Neural progenitor cell (in vitro differentiated cells): Measurements from ENCODE around the gene FAM118B. TPM values are rescaled to one million over a fixed set of nuclear protein-coding genes. Genes with fewer than 3 reads are reported as not detected.

Experiments
- DNase-seq: peaks from one replicate; pipeline ENCODE4 v3.0.0-alpha.2; 2016; ENCODE audit warnings: low spot score
- H2AFZ ChIP-seq: fragments of 200-600 bp; sonication (generic); replicated peaks from 2 replicates; pipeline ENCODE4 v1.6.1; 2016; ENCODE audit warnings: antibody characterized with exemption
- H3F3A ChIP-seq: fragments of 200-600 bp; sonication (generic); 2 replicates; pipeline ENCODE4 v1.6.1; 2016; ENCODE audit warnings: antibody characterized with exemption, low read depth
- H3K27ac ChIP-seq: fragments of 200-600 bp; sonication (generic); 2 replicates; pipeline ENCODE4 v1.5.1; 2016; ENCODE audit warnings: mild to moderate bottlenecking
- H3K27me3 ChIP-seq: fragments of 200-600 bp; sonication (generic); 2 replicates; pipeline ENCODE4 v1.6.1; 2016; ENCODE audit warnings: mild to moderate bottlenecking, moderate library complexity
- H3K36me3 ChIP-seq: fragments of 200-600 bp; sonication (generic); 2 replicates; pipeline ENCODE4 v1.5.1; 2016
- H3K4me1 ChIP-seq: fragments of 200-600 bp; sonication (generic); 2 replicates; pipeline ENCODE4 v1.6.1; 2016; ENCODE audit warnings: mixed run types
- H3K4me2 ChIP-seq: fragments of 200-600 bp; sonication (generic); 2 replicates; pipeline ENCODE4 v1.6.1; 2016
- H3K4me3 ChIP-seq: fragments of 200-600 bp; sonication (generic); 2 replicates; pipeline ENCODE4 v1.5.1; 2016
- H3K79me2 ChIP-seq: fragments of 200-600 bp; sonication (generic); 2 replicates; pipeline ENCODE4 v1.6.1; 2016; ENCODE audit warnings: low read depth
- H3K9ac ChIP-seq: fragments of 200-600 bp; sonication (generic); 2 replicates; pipeline ENCODE4 v1.6.1; 2016
- H3K9me3 ChIP-seq: fragments of 200-600 bp; sonication (generic); 2 replicates; pipeline ENCODE4 v1.5.1; 2016; ENCODE audit warnings: low read depth
- H4K20me1 ChIP-seq: fragments of 200-600 bp; sonication (generic); 2 replicates; pipeline ENCODE4 v1.6.1; 2016; ENCODE audit warnings: low read depth
- H3K27ac Mint-ChIP-seq: 3 replicates; pipeline ENCODE4 v1.8.0; 2021; ENCODE audit warnings: mixed read lengths
- H3K27me3 Mint-ChIP-seq: 2 replicates; pipeline ENCODE4 v1.8.0; 2022; ENCODE audit warnings: low read depth, mild to moderate bottlenecking, inconsistent platforms, moderate library complexity, mixed read lengths; ENCODE audit not compliant: insufficient read depth
- H3K36me3 Mint-ChIP-seq: 3 replicates; pipeline ENCODE4 v1.8.0; 2021; ENCODE audit warnings: mixed read lengths
- H3K4me1 Mint-ChIP-seq: 3 replicates; pipeline ENCODE4 v1.8.0; 2021; ENCODE audit warnings: mixed read lengths
- H3K4me3 Mint-ChIP-seq: 3 replicates; pipeline ENCODE4 v1.8.0; 2021; ENCODE audit warnings: mild to moderate bottlenecking, moderate library complexity, mixed read lengths
- H3K9me3 Mint-ChIP-seq: 3 replicates; pipeline ENCODE4 v1.8.0; 2020; ENCODE audit warnings: mixed read lengths
- CTCF ChIP-seq: fragments of 200-600 bp; sonication (generic); IDR thresholded peaks from 2 replicates; pipeline ENCODE4 v1.5.1; 2017; ENCODE audit warnings: antibody characterized with exemption, mild to moderate bottlenecking
- EZH2 ChIP-seq: fragments of 200-600 bp; sonication (generic); IDR thresholded peaks from 2 replicates; pipeline ENCODE4 v1.6.1; 2017; ENCODE audit warnings: antibody characterized with exemption, mild to moderate bottlenecking, moderate library complexity
- EZH2phosphoT487 ChIP-seq: fragments of 200-600 bp; sonication (generic); IDR thresholded peaks from 2 replicates; pipeline ENCODE4 v1.6.1; 2017; ENCODE audit warnings: antibody characterized with exemption
- total RNA-seq: library from RNA; depleted of rRNA; stranded (reverse); fragments of >200 nt; gene quantifications from 2 replicates; pipeline ENCODE4 v1.2.3, GENCODE V29; 2015; ENCODE audit warnings: low replicate concordance

FAM118B gene
- total RNA-seq, 1 donor from 2014 or later, result 43.2 TPM

- peaks cover 5% of the 10 kb centered on the region for H4K20me1 ChIP-seq
- H3K4me2 ChIP-seq, result no peak overlapping the region
- no peak overlapping the region for H3K27ac ChIP-seq
- H3K27me3 Mint-ChIP-seq, result peaks cover 2% of the 10 kb centered on the region
- H3K79me2 ChIP-seq, result no peaks in the 10 kb centered on the region
- no peaks in the 10 kb centered on the region for H3K4me1 Mint-ChIP-seq
- no peaks in the 10 kb centered on the region for H3K27me3 ChIP-seq
- TF ChIP-seq CTCF, result no peak
- TF ChIP-seq EZH2phosphoT487, result no peak
- no peak for TF ChIP-seq EZH2
- H3K4me3 ChIP-seq, result no peak overlapping the region
- H3F3A ChIP-seq, result peaks cover 25% of the 10 kb centered on the region
- no peak overlapping the region for H2AFZ ChIP-seq
- no peak overlapping the region for H3K4me3 Mint-ChIP-seq
- H3K9ac ChIP-seq, result no peak overlapping the region
- no peaks in the 10 kb centered on the region for H3K9me3 ChIP-seq
- H3K27ac Mint-ChIP-seq, result no peak overlapping the region
- H3K9me3 Mint-ChIP-seq, result no peaks in the 10 kb centered on the region
- H3K4me1 ChIP-seq, result no peaks in the 10 kb centered on the region
- peaks cover 22% of the 10 kb centered on the region for H3K36me3 Mint-ChIP-seq
- no peak for DNase-seq
- no peaks in the 10 kb centered on the region for H3K36me3 ChIP-seq
These were observed 46.2 kb downstream of the FAM118B start for GRCh38 chr11:126257764-126258163.

- Mint-ChIP-seq H3K36me3 (peaks cover 43% of the 10 kb centered on the region), H3K4me1 (peaks cover 2% of the 10 kb centered on the region), H3K27ac (no peak overlapping the region), H3K4me3 (no peak overlapping the region), H3K9me3 (no peaks in the 10 kb centered on the region), H3K27me3 (peaks cover 2% of the 10 kb centered on the region)
- Histone ChIP-seq H3F3A (peaks cover 35% of the 10 kb centered on the region), H3K4me1 (no peaks in the 10 kb centered on the region), H3K4me2 (no peak overlapping the region), H3K27ac (no peak overlapping the region), H4K20me1 (peaks cover under 1% of the 10 kb centered on the region), H3K9ac (no peak overlapping the region), H3K9me3 (no peaks in the 10 kb centered on the region), H3K27me3 (no peaks in the 10 kb centered on the region), H3K79me2 (peaks cover 6% of the 10 kb centered on the region), H3K36me3 (peaks cover 9% of the 10 kb centered on the region), H3K4me3 (no peak overlapping the region), H2AFZ (no peak overlapping the region)
- no peak for TF ChIP-seq EZH2
- TF ChIP-seq CTCF, result no peak
- TF ChIP-seq EZH2phosphoT487, result no peak
- DNase-seq, result no peak
These were observed 50.6 kb downstream of the FAM118B start for GRCh38 chr11:126262216-126262615.

GRCh38 chr11:126263489-126263888, 51.9 kb downstream of the FAM118B start:
- Histone ChIP-seq H3K9ac (no peak overlapping the region), H3K4me2 (no peak overlapping the region), H3K79me2 (peaks cover 19% of the 10 kb centered on the region), H3K27ac (no peak overlapping the region), H3F3A (peaks cover 30% of the 10 kb centered on the region), H3K4me1 (peaks cover 7% of the 10 kb centered on the region), H3K27me3 (no peaks in the 10 kb centered on the region), H4K20me1 (peaks cover 6% of the 10 kb centered on the region), H3K4me3 (no peak overlapping the region), H3K9me3 (no peaks in the 10 kb centered on the region), H2AFZ (no peak overlapping the region), H3K36me3 (peaks cover 9% of the 10 kb centered on the region)
- Mint-ChIP-seq H3K9me3 (no peaks in the 10 kb centered on the region), H3K4me1 (peaks cover 12% of the 10 kb centered on the region), H3K36me3 (peaks cover 43% of the 10 kb centered on the region), H3K27me3 (peaks cover 2% of the 10 kb centered on the region), H3K4me3 (no peak overlapping the region), H3K27ac (no peak overlapping the region)
- TF ChIP-seq EZH2phosphoT487 (no peak), EZH2 (no peak), CTCF (no peak)
- DNase-seq, result no peak
